ENCODE data around the gene FMR1NB.

Gene FMR1NB, protein sequence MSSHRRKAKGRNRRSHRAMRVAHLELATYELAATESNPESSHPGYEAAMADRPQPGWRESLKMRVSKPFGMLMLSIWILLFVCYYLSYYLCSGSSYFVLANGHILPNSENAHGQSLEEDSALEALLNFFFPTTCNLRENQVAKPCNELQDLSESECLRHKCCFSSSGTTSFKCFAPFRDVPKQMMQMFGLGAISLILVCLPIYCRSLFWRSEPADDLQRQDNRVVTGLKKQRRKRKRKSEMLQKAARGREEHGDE

DNA sequence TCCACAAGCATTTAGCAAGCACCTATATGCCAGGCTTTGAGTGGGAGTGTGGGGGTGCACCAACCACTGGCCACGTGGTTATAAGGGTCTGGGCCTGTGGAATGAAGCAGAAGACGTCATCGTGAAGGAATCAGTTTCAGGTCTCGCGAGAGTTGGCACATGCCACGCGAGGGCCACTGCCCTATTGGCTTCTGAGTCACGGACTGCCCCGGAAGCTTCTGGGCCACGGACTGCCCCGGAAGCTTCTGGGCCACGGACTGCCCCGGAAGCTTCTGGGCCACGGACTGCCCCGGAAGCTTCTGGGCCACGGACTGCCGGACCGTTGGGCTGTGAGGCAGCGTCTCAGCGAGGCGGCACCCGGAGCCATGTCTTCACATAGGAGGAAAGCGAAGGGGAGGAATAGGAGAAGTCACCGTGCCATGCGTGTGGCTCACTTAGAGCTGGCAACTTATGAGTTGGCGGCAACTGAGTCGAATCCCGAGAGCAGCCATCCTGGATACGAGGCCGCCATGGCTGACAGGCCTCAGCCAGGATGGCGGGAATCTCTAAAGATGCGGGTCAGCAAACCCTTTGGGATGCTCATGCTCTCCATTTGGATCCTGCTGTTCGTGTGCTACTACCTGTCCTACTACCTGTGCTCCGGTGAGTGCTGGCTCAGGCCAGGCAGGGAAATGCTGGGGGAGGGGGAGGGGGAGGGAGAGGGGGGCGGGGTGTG lies at the start of gene FMR1NB:
Gene FMR1NB (plus strand): TSS at position 300 of the 715 bp plus-strand sequence. CDS start 66 bp downstream, at position 366.
- no peak for DNase-seq (ENCODE audit: low read depth in 1 of 2, low spot score in 1 of 2)

DNA sequence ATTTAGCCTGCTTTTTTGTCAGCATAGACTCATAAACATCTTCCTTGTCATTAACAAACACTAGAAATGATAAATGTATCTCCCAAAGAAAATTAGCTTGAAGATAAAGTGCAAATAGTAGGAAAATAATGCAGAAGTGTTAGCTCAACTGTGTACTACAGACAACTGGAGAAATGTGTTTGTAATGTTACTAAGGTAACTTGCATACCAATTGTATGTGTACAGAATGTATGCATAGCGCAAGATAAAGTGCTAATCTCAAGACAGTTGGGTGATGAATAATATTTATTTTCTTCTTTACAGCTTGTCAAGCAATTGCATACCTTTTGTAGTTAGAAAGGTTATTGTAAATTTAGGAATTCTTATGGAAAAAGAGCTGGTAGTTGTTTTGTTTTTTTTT lies 47.3 kb upstream of the FMR1NB start:
- DNase-seq (ENCODE audit: low read depth in 1 of 2, low spot score in 1 of 2), result no peak

DNA sequence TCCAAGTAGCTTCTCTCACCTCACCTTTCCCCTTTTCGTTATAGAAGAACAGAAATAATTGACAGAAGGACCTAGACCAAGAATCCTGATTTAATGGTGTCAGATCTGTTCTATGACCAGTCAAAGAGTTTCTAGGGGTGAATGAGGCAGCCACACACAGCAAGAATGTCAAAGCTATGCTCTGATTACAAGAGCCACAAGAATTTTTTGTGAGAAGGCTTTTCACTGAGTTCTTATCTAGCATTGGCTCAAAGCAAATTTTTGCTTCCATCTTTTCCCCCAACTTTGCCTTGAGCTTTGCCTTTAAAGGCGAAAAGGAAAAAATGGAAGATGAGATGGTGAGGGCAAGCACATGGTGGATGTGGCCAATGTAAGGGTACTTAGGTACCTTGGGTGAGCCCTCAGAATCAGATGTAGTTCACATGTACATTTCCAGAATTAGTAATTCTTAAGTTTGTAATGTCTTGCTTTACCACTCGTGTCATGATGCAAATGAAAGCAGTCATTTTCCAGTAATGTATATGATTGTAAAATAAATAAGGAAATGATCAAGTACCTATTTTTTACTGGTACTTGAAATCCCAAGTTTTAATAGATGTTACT lies 45.9 kb upstream of the FMR1NB start:
- no peak for DNase-seq (ENCODE audit: low read depth in 1 of 2, low spot score in 1 of 2)

DNA sequence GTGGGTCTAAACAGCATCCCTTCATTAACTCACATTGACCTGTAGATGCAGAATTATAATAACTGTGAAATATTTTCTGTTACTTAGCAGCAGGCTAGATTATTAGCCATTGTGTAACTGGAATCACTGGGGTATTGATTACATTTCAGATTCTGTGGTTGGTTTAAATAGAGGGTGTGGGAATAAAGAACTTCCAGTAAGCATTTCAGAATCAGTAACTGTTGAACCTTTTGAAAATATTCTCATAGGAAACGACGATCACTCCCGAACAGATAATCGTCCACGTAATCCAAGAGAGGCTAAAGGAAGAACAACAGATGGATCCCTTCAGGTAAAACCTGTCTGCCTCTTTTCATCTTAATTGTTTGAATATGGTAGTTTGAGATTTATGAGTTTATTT lies 35.9 kb upstream of the FMR1NB start:
- DNase-seq (ENCODE audit: low read depth in 1 of 2, low spot score in 1 of 2), result no peak

DNA sequence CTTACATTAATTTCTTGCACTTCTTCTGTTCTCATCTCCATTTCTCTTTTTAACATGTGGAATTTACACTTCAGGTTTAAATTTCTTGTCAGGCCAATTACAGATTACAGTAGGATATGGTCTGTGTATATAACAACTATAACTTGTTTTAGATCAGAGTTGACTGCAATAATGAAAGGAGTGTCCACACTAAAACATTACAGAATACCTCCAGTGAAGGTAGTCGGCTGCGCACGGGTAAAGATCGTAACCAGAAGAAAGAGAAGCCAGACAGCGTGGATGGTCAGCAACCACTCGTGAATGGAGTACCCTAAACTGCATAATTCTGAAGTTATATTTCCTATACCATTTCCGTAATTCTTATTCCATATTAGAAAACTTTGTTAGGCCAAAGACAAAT lies 32.6 kb upstream of the FMR1NB start:
- no peak for DNase-seq (ENCODE audit: low read depth in 1 of 2, low spot score in 1 of 2)

DNA sequence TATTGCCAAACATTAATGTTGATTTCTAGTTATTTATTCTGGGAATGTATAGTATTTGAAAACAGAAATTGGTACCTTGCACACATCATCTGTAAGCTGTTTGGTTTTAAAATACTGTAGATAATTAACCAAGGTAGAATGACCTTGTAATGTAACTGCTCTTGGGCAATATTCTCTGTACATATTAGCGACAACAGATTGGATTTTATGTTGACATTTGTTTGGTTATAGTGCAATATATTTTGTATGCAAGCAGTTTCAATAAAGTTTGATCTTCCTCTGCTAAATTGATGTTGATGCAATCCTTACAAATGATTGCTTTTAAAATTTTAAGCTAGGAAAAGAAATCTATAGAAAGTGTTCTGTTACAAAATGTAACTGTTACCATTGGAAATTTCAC lies 30.8 kb upstream of the FMR1NB start:
- DNase-seq (ENCODE audit: low read depth in 1 of 2, low spot score in 1 of 2), result no peak

DNA sequence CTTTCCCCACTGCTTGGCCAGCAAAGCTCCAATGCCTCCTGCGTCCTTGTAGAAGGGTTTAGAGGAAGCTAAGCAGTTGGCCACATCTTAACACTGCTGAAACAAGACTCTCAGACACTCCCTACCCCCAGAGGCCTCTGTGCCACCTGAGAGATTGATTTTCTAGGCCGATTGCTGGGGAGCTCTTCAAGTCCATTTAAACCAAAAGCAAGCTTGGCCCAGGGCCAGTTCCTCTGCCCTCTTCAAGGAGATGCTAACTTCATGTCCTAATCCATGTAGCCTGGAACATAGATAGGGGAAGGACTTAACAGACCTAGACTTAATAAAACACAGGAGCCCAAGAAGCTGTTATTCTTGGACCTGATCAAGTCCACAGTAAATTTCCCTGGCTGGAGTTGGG lies 27.2 kb upstream of the FMR1NB start:
- DNase-seq (ENCODE audit: low read depth in 1 of 2, low spot score in 1 of 2), result no peak

DNA sequence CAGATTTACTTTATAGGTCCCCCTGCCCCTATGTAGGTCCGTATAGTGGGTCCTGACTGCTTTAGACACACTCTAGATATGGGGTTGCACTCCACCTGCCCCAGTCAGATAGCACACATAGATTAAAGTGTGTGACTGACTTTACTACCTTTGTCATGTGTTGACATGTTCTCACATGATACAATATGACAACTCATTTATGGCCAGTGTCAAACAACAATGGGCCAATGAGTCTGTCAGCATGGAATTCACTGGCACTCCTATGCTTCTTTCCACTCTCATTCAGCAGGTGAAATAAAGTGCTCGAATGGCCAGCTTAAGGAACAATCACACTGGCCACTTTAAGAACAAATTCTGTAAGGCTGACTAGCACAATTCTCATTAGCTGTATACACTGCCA lies 23.8 kb upstream of the FMR1NB start:
- no peak for DNase-seq (ENCODE audit: low read depth in 1 of 2, low spot score in 1 of 2)

DNA sequence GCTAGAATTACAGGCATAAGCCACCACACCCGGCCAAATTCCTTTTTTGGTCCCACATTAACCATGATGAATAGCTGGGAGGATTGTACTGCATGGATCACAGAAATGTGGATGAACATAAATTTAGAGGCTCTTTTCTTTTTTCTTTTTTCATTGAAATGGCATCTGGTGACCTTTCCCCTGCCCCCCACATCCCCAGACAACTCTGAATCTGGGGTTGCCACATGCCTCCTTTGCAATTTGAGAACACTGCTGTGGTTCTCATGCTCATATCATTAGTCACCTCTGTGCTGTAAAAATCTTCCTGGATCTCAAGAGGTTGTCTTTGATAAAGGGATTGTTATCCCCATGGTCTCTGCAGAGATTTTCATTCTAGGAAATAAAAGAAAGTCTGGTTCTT lies 22.8 kb upstream of the FMR1NB start:
- no peak for DNase-seq (ENCODE audit: low read depth in 1 of 2, low spot score in 1 of 2)

DNA sequence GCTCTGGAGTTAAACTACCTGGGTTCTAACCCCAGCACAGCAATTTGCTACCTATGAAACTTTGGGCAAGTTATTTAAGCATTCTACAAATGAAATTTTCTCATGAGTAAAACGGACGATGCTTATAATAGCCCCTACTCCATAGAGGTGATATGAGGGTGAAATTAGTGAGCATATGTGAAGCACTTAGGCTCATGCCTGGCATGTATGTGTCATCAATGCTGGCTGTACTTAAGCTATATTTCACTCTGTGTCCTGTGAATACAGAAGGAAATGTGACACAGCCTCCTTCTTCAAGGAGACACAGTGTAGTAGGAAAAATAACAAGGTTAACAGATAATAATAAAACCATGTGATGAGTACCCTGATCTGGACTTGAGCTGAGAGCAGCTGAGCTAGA lies 20.4 kb upstream of the FMR1NB start:
- no peak for DNase-seq (ENCODE audit: low read depth in 1 of 2, low spot score in 1 of 2)

DNA sequence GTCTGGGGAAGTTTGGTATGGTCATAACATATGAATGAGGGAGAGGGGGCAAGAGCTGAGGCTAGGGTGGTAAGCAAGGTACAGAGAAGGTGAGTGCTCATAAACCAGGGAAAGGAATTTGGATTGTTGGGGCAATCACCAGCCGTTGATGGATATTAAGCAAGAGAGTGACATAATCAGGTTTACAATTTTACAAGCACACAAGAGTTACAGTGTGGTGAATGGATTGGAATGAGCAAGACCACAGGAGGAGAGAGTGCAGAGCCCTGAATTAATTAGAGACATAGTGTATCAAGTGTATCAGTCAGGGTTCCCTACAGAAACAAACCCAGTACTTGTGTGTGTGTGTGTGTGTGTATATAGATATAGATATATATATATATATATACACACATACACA lies 18.7 kb upstream of the FMR1NB start:
- no peak for DNase-seq (ENCODE audit: low read depth in 1 of 2, low spot score in 1 of 2)

DNA sequence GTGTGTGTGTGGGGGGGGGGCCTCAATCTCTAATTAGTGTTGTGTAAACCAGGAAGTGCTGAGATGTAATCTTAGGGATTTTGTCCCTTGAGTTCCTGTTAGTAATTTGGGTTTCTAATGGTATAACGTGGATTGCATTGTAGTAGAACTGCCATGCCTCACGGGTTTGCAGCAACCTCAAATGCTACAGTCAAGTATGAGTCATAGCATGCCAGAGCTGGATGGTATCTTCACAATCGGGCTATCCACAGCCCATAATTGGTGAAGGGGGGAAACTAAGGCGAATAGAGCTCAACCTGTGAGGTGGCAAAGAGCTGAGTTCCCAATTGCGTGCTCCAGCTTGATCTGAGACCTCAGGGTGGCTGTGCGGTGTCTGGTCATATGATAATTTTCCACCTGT lies 2.2 kb upstream of the FMR1NB start:
- DNase-seq (ENCODE audit: low read depth in 1 of 2, low spot score in 1 of 2), result no peak

DNA sequence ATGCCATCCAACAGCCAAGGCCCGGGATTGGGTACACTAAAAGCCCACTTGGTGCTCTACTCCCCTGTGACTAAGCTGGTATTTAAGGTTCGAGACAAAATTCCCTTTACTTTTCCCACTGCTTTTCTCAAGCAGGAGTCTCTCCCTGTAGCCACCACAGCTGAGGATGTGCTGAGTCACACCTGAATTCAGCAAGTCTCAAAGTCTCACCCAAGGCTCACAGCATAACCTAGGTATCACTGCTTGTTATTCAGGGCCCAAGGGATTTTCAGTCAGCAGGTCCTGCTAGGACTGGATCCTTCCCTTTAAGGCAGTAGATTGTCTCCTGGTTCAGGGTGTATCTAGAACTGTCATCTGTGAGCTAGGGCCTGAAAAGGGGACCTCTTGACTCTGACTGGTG lies 39.2 kb downstream of the FMR1NB start:
- DNase-seq (ENCODE audit: low read depth in 1 of 2, low spot score in 1 of 2), result no peak

DNA sequence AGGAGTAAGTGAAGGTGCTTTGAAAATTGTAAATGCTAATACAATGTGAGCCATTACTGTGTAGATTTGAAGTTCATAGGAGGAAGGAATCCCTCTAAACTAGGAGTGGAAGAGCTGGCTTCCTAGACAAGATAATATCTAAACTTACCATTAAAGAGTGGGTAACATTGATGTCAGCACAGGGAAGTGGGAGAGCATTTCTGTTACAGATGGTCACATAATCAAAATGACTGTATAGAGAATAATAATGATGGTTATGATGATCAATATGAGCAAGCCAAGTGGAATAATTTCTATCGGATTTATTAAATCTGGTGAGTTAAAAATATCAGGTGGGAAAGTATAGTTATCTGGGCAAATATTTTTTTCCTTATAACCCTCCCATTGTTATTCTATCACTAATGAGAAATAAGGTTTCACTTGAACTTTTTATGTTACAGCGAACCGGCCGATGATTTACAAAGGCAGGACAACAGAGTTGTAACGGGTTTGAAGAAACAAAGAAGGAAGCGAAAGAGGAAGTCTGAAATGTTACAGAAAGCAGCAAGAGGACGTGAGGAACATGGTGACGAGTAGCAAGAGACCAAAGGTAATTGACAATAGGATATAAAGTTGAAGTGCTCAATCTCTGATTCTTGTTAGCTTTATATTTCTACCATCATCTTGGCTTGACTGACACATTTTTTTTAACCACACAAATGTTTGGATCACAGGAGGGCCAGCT lies 43.5 kb downstream of the FMR1NB start:
- no peak for DNase-seq (ENCODE audit: low read depth in 1 of 2, low spot score in 1 of 2)

DNA sequence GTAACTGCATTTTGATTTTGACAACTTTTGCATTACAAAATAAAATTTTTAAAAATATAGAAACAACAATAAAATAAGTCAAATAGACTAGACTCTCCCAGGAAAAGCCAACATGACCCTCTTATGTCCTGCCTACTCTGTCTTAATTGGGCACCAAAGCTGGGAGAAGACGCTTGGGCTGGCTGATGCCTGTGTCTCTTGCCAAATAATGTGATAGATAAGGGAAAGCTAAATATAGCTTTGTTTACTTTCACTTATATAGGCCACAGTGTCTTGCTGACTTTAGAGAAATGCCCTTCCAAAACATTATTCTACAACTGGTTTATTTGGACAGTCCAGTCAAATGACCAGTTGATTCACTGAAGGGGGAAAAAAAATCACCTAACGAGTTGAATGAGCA lies 54.2 kb downstream of the FMR1NB start:
- no peak for DNase-seq (ENCODE audit: low read depth in 1 of 2, low spot score in 1 of 2)

DNA sequence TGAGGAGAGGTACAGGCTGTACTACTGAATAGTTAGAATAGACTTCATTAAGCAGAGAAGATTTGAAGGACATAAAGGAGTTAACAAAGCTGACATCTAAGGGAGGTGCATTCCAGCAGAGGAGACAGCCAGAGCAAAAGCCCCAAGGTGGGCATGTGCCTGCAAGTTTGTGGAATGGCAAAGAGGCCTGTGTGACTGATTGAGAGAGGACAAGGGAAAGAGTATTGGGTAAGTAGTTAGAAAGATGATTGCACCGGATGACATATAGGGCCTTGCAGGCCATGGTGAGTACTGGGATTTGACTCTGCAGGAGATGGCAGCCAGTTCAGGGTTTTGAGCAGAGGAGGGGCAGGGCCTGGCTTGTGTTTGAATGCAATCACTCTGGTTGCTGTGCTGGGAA lies 55.9 kb downstream of the FMR1NB start:
- no peak for DNase-seq (ENCODE audit: low read depth in 1 of 2, low spot score in 1 of 2)

DNA sequence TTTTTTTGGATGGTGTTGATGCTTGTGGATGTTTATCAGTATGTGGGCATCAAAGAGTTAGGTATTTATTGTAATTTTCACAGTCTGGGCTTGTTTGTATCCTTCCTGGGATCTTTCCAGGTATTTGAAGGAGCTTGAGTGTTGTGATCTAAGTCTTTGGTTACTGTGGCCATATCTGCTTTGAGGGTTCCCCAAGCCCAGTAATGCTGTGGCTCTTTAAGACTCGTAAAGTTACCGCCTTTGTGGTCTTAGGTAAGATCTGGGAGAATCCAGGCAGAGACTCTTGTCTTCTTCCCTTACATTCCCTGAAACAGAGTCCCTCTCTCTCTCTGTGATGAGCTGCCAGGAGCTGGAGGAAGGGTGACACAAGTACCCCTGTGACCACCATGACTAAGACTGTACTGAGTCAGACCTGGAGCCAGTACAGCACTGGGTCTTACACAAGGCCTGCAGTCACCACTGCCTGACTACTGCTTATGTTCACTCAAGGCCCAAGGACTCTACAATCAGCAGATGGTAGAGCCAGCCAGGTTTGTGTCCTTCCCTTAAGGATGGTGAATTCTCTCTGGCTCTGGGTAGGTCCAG lies 62.2 kb downstream of the FMR1NB start:
- no peak for DNase-seq (ENCODE audit: low read depth in 1 of 2, low spot score in 1 of 2)

DNA sequence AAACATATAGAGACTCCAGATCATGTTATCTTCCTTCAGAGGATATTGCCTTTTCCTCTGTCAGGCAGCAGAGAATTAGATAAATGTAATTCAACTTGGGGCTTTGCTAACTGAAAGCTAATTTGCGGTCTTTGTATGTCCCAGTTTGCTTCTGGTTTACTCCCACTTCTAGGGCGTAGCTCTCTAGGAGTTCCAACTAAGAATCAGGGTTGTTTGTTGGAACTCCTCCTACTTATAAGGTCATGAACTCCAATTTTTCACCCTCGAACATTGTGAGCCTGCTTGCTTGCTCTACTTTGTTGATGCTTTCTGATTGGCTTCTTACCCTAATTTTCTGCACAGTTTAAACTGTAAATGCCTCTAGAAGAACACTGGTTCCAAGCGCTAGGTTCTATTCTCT lies 66.1 kb downstream of the FMR1NB start:
- no peak for DNase-seq (ENCODE audit: low read depth in 1 of 2, low spot score in 1 of 2)

DNA sequence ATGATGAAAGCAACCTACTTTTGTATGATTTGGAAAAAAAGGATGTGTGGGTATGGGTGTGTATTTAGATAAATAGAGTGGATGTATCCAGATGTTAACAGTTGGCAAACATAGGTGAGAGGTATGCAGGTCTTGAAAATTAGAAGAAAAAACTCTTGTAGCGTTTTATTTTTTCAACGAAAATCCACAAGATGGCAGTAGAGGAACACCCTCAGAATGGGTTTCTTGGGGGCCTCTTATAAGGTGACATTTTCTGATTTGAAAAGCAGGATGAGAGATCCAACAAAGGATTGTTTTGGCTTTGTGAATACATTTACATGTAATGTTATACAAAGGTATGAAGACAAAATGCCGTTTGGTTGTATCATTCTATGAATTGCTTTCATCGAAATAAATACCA lies 68.3 kb downstream of the FMR1NB start:
- DNase-seq (ENCODE audit: low read depth in 1 of 2, low spot score in 1 of 2), result no peak

DNA sequence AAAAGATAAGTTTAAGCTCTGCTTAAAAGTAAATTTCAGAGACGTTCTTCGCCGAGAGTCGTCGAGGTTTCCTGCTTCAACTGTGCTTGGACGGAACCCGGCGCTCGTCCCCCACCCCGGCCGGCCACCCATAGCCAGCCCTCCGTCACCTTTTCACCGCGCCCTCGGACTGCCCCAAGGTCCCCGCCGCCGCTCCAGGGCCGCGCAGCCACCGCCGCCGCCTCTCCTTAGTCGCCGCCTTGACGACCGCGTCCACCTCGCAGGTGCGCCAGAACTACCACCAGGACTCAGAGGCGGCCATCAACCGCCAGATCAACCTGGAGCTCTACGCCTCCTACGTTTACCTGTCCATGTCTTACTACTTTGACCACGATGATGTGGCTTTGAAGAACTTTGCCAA lies 70.8 kb downstream of the FMR1NB start:
- no peak for DNase-seq (ENCODE audit: low read depth in 1 of 2, low spot score in 1 of 2)

DNA sequence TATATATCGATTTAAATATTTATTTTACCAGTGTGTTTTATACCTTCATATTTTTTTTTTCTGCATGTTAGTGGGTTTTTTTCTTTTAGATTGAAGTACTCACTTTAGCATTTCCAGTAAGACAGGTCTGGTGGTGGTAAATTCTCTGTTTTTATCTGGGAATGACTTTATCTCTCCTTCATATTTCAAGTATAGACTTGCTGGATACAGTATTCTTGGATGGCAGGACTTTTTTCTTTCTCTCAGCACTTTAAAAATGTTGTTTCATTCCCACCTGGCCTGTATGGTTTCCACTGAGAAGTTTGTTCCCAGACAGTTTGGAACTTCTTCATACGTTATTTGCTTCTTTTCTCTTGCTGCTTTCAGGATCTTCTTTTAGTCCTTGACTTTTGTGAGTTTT lies 86.1 kb downstream of the FMR1NB start:
- no peak for DNase-seq (ENCODE audit: low read depth in 1 of 2, low spot score in 1 of 2)
